H4 (cell line): ENCODE data around the gene CNNM2. TPM values are rescaled to one million over a fixed set of nuclear protein-coding genes. Genes with fewer than 3 reads are reported as not detected.
"Not testable (repeated sequence)": the region's sequence is repeated elsewhere in the genome, so short reads cannot be mapped to it uniquely, and the experiment has no call there.

Source experiments
- DNase-seq: peaks from one replicate; pipeline ENCODE4 v3.0.0-alpha.2; 2015; ENCODE audit warnings: low spot score
- total RNA-seq: library from RNA; depleted of rRNA; stranded (reverse); fragments of >200 nt; shearing (Covaris generic); gene quantifications from 2 replicates; pipeline ENCODE4 v1.2.3, GENCODE V29; 2014

Gene CNNM2
- total RNA-seq, 1 experiment from 2014 or later = 3.4 TPM

DNA sequence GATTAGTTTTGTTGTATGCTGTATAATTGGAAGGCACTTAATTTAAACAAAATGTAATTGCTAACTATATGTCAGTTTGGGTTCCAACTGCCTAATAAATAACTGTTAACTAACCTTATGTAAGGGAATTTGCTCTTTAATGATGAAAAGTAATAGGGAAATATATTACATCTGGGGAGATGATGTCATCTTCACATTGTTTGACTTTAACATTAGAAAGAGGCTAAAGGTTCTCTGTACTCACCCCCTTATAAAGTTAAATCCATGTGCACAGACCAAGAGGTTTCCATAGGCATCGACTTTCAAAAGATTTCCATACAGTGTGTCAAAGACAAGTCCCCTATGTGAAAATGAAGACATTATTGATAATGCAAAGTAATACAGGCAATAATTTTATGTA, 187.4 kb downstream of the CNNM2 start:
- no peak for DNase-seq

- DNase-seq = no peak
Measured at GRCh38 chr10:103106539-103106938, 188.4 kb downstream of the CNNM2 start.

DNA sequence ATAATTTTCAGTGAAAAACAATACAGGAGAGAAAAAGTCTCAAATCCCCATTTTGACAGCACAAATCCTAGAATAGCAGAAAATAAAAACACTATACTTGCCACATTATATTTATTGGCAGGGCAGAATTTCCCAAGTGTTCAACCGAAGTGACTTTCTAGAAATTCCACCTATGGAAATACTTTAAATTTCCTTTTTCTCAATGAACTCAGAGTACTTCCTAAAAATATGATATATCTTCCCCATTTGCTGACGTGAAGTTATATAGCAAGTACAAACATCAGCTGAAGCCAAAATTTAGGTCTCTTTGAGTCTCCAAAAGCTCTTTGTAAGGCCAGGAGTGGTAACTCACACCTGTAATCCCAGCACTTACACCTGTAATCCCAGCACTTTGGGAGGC, 191.7 kb downstream of the CNNM2 start:
- no peak for DNase-seq

DNA sequence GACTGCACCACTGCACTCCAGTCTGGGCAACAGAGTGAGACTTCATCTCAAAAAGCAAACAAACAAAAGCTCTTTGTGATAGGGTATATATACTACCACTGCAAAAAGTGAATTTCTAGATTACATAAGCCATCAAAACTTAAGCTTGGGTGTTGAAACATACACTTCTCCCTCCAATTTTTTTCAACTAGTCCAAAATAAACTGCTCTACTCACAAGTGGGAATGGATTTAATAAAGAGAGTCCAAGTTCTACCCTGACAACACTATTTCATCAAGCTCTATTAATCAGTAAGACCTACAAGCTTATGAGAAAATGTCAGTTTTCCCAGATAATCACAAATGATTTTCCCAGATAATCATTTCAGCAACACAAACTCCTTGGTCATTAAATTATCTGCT, 192.3 kb downstream of the CNNM2 start:
- DNase-seq = no peak

DNA sequence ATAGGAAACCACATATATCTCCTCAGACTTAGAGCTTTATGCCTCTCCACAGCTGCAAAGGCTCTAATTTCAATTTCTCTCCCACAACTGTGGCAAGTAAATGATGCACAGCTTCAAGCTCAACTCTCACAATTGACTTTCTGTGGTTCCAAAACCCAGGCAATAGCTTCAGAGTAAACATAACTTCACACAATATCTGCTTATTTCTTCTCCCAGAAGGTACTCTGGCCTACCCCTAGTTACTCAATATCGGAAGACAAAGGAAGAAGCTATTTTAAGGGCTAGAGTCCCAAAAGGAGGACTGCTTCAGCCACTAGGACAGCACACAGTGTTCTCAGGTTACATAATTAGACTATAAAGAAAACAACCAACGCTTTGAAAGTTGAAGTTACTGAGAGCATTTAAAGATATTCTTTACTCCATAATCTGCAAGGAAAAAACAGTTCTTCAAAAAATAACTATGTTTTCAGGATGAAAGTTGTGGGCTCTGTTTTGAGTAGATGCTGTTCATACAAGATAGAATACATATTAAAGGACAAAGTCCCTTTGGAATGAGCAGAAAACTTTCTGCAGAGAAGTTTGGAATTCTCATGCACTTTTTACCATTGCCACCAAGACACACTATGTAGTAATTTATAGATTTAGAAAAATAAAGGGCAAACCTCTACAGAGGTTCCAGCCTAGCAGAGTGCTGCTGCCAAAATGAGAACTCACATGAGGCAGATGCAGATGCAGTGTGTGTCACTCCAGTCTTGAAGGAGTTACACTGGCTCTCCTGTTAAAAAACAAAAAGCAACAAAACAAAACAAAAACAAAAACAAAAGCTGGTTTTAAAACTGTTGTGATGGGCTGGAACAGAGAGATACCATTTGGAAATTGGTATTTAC, 193.2 kb downstream of the CNNM2 start:
- DNase-seq = peak; percentile 28

DNA sequence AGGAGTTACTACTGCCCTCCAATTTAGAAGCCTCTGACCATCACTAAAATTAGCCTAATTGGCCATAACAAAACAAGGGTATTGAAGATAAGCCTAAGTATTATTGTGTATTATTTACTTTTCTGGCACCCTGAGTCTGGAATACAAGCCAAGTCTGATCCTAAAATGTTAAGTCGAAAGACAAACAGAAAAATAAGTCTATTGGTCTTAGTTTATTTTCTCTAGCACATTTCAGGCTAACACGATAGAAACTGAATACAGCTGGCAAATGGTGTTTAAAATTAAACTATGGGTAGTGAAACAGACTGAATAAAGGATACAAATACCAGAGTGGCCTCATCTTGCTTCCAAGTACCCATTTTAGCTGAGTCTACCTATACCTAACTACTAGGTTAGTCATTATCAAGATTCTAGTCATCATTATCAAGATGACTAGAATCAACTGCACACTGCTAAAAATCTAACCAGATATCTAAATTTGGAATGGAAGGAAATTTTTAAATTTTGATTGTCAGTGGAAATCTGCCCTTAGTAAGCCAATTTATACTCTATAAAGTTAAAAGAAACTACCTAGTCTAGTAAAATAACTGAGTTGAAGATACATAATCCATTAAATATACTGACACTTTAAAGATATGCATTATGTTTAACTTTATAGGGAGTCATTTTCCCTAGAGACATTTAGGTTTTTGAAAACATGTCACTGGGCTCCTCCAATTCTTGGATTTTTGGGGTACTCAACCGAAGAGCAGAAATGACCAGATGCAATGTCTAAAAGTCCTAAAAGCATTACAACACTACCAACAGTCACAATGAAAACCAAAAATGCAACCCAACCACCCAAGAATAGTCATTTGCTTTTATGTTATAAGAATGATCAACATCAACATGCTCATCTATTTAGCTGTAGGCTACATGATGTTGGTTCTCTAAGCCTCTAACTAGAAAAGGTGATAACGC, 194.1 kb downstream of the CNNM2 start:
- DNase-seq = no peak

DNA sequence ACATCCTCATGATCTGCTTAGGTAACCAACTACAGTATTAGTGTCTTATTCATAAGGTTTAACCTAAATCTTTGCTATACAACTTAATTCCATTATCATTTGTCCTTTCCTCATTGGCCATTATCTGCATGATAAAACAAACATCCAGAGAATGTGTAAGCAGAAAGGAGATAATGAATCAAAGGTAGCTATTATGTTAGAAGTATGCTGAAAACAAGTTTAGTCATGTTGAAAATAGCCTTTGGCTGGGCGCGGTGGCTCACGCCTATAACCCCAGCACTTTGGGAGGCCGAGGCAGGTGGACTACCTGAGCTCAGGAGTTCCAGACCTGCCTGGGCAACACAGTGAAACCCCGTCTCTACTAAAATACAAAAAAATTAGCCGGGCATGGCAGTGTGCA, 196.8 kb downstream of the CNNM2 start:
- DNase-seq = no peak

DNA sequence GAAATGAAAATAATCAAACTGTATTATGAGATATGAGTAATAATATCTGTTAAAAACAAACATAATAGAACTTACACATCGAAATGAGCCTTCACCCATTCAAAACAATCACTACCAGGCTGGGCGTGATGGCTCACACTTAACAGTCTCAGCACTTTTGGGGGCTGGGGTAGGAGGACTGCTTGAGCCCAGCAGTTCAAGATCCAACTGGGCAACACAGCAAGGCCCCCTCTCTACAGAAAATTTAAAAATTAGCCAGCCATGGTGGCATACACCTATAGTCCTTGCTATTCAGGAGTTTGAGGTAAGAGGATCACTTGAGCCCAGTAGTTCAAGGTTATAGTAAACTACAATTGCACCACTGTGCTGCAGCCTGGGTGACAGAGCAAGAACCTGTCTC, 199.2 kb downstream of the CNNM2 start:
- DNase-seq = no peak

GRCh38 chr10:103120546-103120945, 202.5 kb downstream of the CNNM2 start:
- no peak for DNase-seq

GRCh38 chr10:103120977-103121735, 203.1 kb downstream of the CNNM2 start:
- DNase-seq = no peak

GRCh38 chr10:103123282-103124024, 205.4 kb downstream of the CNNM2 start:
- DNase-seq = no peak

DNA sequence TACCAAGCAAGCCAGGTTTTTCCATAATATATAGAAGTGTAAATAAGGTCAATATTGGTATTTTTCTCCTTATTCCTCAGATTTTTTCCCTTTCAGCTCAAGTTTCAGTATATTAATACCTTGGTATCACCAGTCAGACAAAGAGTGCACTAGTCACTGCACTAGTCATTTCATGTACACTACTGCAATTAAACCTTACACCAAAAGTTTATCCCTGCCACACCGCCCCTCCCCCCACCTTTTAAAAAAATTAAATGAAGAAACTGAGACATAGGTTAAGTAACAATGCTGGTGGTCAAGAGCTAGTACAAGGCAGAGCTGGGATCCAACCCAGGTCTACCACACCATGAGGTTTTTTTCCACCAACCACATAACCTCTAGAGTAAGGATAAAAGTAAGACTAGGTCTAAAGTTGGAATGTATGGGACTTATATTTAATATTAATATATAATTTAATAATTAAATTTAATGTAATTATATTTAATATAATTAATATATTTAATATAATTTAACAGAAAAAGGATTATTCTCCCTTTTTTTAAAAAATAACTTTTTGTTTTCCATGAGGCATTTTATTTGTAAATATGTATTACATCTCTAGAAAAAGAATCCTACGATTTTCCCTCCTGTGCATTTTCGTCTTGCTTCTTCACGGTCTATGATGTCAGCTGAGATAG, 206.5 kb downstream of the CNNM2 start:
- no peak for DNase-seq

DNA sequence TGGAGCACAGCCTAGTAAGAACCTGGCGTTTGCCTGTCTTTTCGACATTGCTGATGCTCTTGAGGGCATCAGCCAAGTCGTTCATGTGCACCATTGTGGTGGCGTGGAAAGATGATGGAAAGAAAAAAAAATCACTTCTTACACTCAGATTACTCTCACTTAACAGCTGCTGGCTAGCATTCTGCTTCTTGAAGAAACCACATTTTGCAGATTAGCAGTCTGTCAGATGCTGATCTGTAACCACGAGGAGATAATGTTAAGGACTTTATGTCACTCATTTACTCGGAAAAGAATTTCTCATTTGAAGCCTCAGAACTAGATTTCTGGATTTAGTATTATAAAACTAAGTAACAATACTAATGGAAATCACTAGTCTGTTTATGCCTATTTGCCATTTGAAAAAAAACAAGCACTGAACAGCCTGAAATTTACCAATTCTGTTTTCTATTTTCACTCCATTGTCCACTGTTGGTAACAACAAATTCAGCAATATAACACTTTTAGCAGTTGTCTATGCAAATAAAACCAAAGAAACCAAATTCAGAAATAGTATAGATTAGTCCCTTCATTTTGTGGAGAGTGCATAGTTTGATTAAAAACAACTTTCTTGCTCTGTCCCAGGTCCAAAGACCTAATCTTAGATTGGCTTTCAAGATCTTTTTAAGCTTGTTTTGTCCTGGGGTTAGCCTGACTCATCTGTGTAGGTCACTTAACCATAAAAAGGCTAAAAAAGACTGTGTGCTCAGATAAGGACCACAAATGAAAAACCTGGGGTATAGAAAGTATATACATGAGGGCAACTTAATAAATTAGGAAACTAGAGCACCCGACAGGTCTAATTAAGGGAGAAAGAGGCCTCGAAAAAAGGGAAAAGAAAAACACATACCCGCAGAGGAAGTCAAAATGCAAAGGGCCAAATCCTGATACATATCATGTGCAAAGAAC, 207.5 kb downstream of the CNNM2 start:
- no peak for DNase-seq

DNA sequence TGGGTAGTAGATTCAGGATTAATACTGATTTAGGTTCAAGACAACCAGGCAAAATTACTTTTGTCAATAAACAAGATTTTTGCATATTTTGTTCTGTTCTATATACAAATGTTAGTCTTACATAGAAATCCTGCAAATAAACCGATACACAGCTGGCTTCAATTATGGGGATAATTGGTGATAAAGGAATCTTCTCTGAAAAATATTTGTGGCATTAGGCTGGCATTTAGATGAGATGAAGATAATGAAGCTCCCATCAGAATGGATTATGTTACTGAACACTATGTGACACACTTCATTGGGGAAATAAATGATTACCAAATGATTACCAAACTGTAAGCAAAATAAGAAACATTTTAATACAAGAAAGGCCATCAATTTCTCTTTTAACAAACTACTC, 209.1 kb downstream of the CNNM2 start:
- DNase-seq = no peak

DNA sequence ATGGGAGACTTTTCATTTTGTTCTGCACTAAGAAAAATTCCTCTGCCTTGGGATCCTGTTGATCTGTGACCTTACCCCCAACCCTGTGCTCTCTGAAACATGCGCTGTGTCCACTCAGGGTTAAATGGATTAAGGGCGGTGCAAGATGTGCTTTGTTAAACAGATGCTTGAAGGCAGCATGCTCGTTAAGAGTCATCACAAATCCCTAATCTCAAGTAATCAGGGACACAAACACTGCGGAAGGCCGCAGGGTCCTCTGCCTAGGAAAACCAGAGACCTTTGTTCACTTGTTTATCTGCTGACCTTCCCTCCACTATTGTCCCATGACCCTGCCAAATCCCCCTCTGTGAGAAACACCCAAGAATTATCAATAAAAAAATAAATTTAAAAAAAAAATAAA, 212.1 kb downstream of the CNNM2 start:
- not testable (repeated sequence) for DNase-seq

GRCh38 chr10:103130910-103131309, 212.8 kb downstream of the CNNM2 start:
- DNase-seq = no peak

DNA sequence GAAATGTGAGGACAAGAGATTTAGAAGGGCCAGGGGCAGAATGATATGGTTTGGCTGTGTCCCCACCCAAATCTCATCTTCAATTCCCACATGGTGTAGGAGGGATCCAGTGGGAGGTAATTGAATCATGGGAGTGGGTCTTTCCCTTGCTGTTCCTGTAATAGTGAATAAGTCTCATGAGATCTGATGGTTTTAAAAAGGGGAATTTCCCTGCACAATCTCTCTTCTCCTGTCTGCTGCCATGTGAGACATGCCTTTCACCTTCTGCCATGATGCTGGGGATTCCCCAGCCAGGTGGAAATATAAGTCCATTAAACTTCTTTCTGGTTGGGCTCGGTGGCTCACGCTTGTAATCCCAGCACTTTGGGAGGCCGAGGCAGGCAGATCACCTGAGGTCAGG, 217.1 kb downstream of the CNNM2 start:
- DNase-seq = not testable (repeated sequence)

DNA sequence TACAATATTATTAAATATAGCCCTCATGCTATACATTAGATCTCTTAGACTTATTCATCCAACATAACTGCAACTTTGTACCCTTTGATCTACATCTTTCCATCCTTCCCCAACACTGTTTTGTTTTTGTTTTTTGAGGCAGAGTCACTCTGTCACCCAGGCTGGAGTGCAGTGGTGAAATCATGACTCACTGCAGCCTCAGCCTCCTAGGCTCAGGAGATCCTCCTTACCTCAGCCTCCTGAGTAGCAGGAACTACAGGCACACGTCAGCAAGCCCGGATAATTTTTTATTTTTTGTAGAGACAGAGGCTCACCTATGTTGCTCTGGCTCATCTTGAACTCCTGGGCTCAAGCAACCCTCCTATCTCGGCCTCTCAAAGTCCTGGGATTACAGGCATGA, 221.7 kb downstream of the CNNM2 start:
- no peak for DNase-seq
